K562 (cell line): ENCODE results near the gene OR4E2. TPM values are rescaled to one million over a fixed set of nuclear protein-coding genes. Genes with fewer than 3 reads are reported as not detected.

Source experiments
- ATAC-seq: fragments of 200-7000 bp; cut with Tn5 transposase; 3 replicates; pipeline ENCODE4 v1.9.1; 2020; ENCODE audit warnings: moderate library complexity
- BruUV-seq: library from RNA; stranded (reverse); fragments of 400-500 nt; replicated peaks from 2 replicates; lab custom pipeline; 2021; lab: Mats Ljungman, UMichigan
- CTCF ChIA-PET: fragments of 300-600 bp; formaldehyde crosslinking; extraction: SDS; loops from one replicate; lab custom pipeline; 2021; ENCODE audit warnings: low intra/inter-chr PET ratio; lab: Yijun Ruan, JAX
- POLR2A ChIA-PET: fragments of 300-600, 350-650 bp; sonication (Branson Sonifier 250); formaldehyde crosslinking; extraction: SDS; loops from one replicate; lab custom pipeline; 2021; ENCODE audit warnings: antibody characterized with exemption, inconsistent platforms; lab: Yijun Ruan, JAX
- DNase-seq, 4 experiments: peaks; one replicate each; pipeline versions ENCODE4 v3.0.0 to v3.0.0-alpha.2; 2011 to 2018; ENCODE audit warnings: low spot score in 3 of 4, mixed read lengths in 3 of 4; ENCODE audit errors: extremely low read depth in 1 of 4
- FAIRE-seq: peaks from 2 replicates; lab custom pipeline; 2011; peaks lifted over from hg19 to GRCh38; lab: Jason Lieb, UNC
- H2AFZ ChIP-seq: 2 replicates; pipeline ENCODE4 v1.6.0; 2011; ENCODE audit warnings: low read depth, low read length, control low read depth, inconsistent platforms
- H3K27ac ChIP-seq: fragments of 200-600 bp; 3 replicates; pipeline ENCODE4 v1.8.0; 2011; ENCODE audit warnings: low read depth, mild to moderate bottlenecking, control low read depth, inconsistent platforms, low read length, moderate library complexity, mixed read lengths; ENCODE audit errors: extremely low read depth
- H3K27me3 ChIP-seq, 2 experiments: fragments of 300-600 bp in 1 of 2; 2 replicates in 1 of 2; 3 replicates in 1 of 2; pipeline versions ENCODE4 v1.6.0 to v1.8.0; 2011; ENCODE audit warnings: inconsistent platforms in 2 of 2, low read length in 2 of 2, mild to moderate bottlenecking in 1 of 2, mixed read lengths in 1 of 2, moderate library complexity in 1 of 2; ENCODE audit not compliant: control insufficient read depth in 2 of 2, insufficient read depth in 2 of 2
- H3K36me3 ChIP-seq: fragments of 300-600 bp; 3 replicates; pipeline ENCODE4 v1.8.0; 2011; ENCODE audit warnings: mild to moderate bottlenecking, low read length, inconsistent platforms; ENCODE audit not compliant: control insufficient read depth, insufficient read depth
- H3K4me1 ChIP-seq, 2 experiments: fragments of 200-600 bp in 1 of 2; replicated peaks in 1 of 2; 2 replicates in 1 of 2; 3 replicates in 1 of 2; pipeline versions ENCODE4 v1.5.1 to v1.8.0; 2011; ENCODE audit warnings: inconsistent platforms in 2 of 2, low read length in 2 of 2, mild to moderate bottlenecking in 1 of 2, mixed read lengths in 1 of 2, moderate library complexity in 1 of 2; ENCODE audit not compliant: control insufficient read depth in 2 of 2, insufficient read depth in 2 of 2
- H3K4me2 ChIP-seq: 2 replicates; pipeline ENCODE4 v1.6.1; 2011; ENCODE audit warnings: low read length, control low read depth, inconsistent platforms, mixed read lengths; ENCODE audit not compliant: insufficient read depth
- H3K4me3 ChIP-seq: fragments of 200-600 bp; sonication (generic), shearing (Covaris generic); 2 replicates; pipeline ENCODE4 v1.5.1; 2016; ENCODE audit warnings: control low read depth, inconsistent platforms
- H3K79me2 ChIP-seq: fragments of 200-600 bp; 3 replicates; pipeline ENCODE4 v1.8.0; 2011; ENCODE audit warnings: low read length, inconsistent platforms; ENCODE audit not compliant: control insufficient read depth, insufficient read depth
- H3K9ac ChIP-seq, 2 experiments: 2 replicates each; pipeline versions ENCODE4 v1.6.0 to v1.6.1; 2011; ENCODE audit warnings: low read depth in 2 of 2, low read length in 2 of 2, control low read depth in 1 of 2, inconsistent platforms in 1 of 2, mild to moderate bottlenecking in 1 of 2, mixed read lengths in 1 of 2; ENCODE audit not compliant: insufficient read depth in 1 of 2
- H3K9me1 ChIP-seq: one replicate; pipeline ENCODE4 v1.6.0; 2011; ENCODE audit warnings: inconsistent platforms, mild to moderate bottlenecking, low read length, moderate library complexity; ENCODE audit not compliant: control insufficient read depth, insufficient read depth
- H3K9me3 ChIP-seq: replicated peaks from 2 replicates; pipeline ENCODE4 v1.5.1; 2011; ENCODE audit warnings: low read depth, low read length, inconsistent platforms; ENCODE audit not compliant: control insufficient read depth, insufficient read depth
- H4K20me1 ChIP-seq: replicated peaks from 2 replicates; pipeline ENCODE4 v1.6.1; 2011; ENCODE audit warnings: low read length, inconsistent platforms, mixed read lengths; ENCODE audit not compliant: control insufficient read depth, insufficient read depth
- BACH1 ChIP-seq: fragments of 200-800 bp; sonication (Bioruptor generic); IDR thresholded peaks from 2 replicates; pipeline ENCODE4 v1.6.1; 2016; ENCODE audit warnings: missing genetic modification characterization, missing compliant biosample characterization
- BRD4 ChIP-seq: fragments of 200-600 bp; sonication (generic); IDR thresholded peaks from 2 replicates; pipeline ENCODE4 v1.6.1; 2017; ENCODE audit warnings: inconsistent platforms
- DDX20 ChIP-seq: fragments of 450-650 bp; IDR thresholded peaks from 2 replicates; pipeline ENCODE4 v1.6.1; 2016; ENCODE audit warnings: missing genetic modification characterization, low read depth, mild to moderate bottlenecking, missing compliant biosample characterization, moderate library complexity
- GATAD2B ChIP-seq: fragments of 450-650 bp; IDR thresholded peaks from 2 replicates; pipeline ENCODE4 v1.6.1; 2017; ENCODE audit warnings: mild to moderate bottlenecking, borderline replicate concordance
- GTF3C2 ChIP-seq: IDR thresholded peaks from 3 replicates; pipeline ENCODE4 v1.6.1; 2011; ENCODE audit warnings: borderline replicate concordance, mild to moderate bottlenecking, moderate library complexity; ENCODE audit not compliant: insufficient read length; ENCODE audit errors: extremely low read depth
- HMBOX1 ChIP-seq: sonication (generic); IDR thresholded peaks from 2 replicates; pipeline ENCODE4 v1.6.1; 2016
- HNRNPH1 ChIP-seq: fragments of 200-400 bp; formaldehyde crosslinking; optimal IDR thresholded peaks from 2 replicates; pipeline ENCODE3; 2017; ENCODE audit warnings: low read depth, mild to moderate bottlenecking, low read length, moderate library complexity
- KAT8 ChIP-seq: fragments of 450-650 bp; IDR thresholded peaks from 2 replicates; pipeline ENCODE4 v1.6.1; 2016; ENCODE audit warnings: low read depth, mild to moderate bottlenecking
- MAX ChIP-seq: sonication (generic); formaldehyde crosslinking; IDR thresholded peaks from 2 replicates; pipeline ENCODE4 v1.9.0; 2022; ENCODE audit warnings: mild to moderate bottlenecking, missing genetic modification reagents
- ZNF76 ChIP-seq: fragments of 250-450 bp; sonication (Bioruptor Pico); IDR thresholded peaks from 2 replicates; pipeline ENCODE4 v1.4.0; 2020; ENCODE audit warnings: mild to moderate bottlenecking, moderate library complexity, borderline replicate concordance
- WGBS: fragments of 100-300 bp; shearing (Covaris generic); methylation state at CpG from one replicate; pipeline ENCODE4 v1.1.6; 2016; ENCODE audit warnings: low coverage, mixed read lengths; ENCODE audit not compliant: insufficient coverage; ENCODE audit errors: missing lambda C conversion rate; 5-methylcytosine and 5-hydroxymethylcytosine counted together
- in situ Hi-C: fragments of 300-500 bp; cut with MboI; formaldehyde crosslinking; loops from 4 replicates; pipeline ENCODE4 v1.15.0; 2018; ENCODE audit warnings: inconsistent platforms, mixed read lengths
- intact Hi-C: fragments of 100-400 bp; cut with micrococcal nuclease; formaldehyde crosslinking; loops from 2 replicates; pipeline ENCODE4 v1.14.2; 2022
- polyA plus RNA-seq, 8 experiments: library from polyadenylated mRNA; depleted of rRNA in 4 of 8; stranded (reverse) in 5 of 8; unstranded in 3 of 8; fragments of >200 nt; fragmentation: Nextera tagmentation in 2 of 8; fragmentation: Illumina TruSeq in 1 of 8; extraction: Ambion mirVana in 2 of 8; extraction: Trizol in 1 of 8; gene quantifications; 2 replicates each; pipeline versions ENCODE4 v1.2.1 to v1.2.3, GENCODE V29; 2011 to 2014; ENCODE audit warnings: inconsistent platforms in 1 of 8, missing spikeins in 1 of 8
- total RNA-seq, 7 experiments: library from RNA; depleted of rRNA in 6 of 7; stranded (reverse); fragments of >200 nt in 6 of 7; fragmentation: Illumina TruSeq in 2 of 7; extraction: Trizol in 2 of 7; gene quantifications; 2 replicates each; pipeline versions ENCODE4 v1.2.1 to v1.2.3, GENCODE V29; 2011 to 2021; ENCODE audit warnings: low replicate concordance in 1 of 7

OR4E2 gene
- total and polyA plus RNA-seq, 9 of the 15 experiments (the other 6 are each of a cell fraction or from before 2014, with no cell fraction given): not detected

GRCh38 chr14:21680072-21680471, 26.4 kb downstream of the OR4E2 start:
- DNase-seq: no peak
- no peaks in the 10 kb centered on the region for H4K20me1 ChIP-seq
- no TSS peak for BruUV-seq
- no peak overlapping the region for H3K9ac ChIP-seq
- intact Hi-C loops (no loop called here), in situ Hi-C loops (no loop called here)
- ChIA-PET CTCF (no interaction called here), POLR2A (no interaction called here)
- no peak overlapping the region for H3K4me2 ChIP-seq
- no peaks in the 10 kb centered on the region for H3K4me1 ChIP-seq
- no peak overlapping the region for H3K27ac ChIP-seq
- no peaks in the 10 kb centered on the region for H3K9me3 ChIP-seq
- no peak overlapping the region for H3K4me3 ChIP-seq
- no peak for FAIRE-seq
- H3K79me2 ChIP-seq: no peaks in the 10 kb centered on the region
- WGBS: 0% methylated on average over 2 of the region's 2 CpGs
- H2AFZ ChIP-seq: no peak overlapping the region
- no peaks in the 10 kb centered on the region for H3K36me3 ChIP-seq
- H3K27me3 ChIP-seq: no peaks in the 10 kb centered on the region
- no peak for ATAC-seq
- TF ChIP-seq GATAD2B: no peak
- TF ChIP-seq HMBOX1: no peak
- no peak for TF ChIP-seq DDX20 (tag)
- TF ChIP-seq BACH1: no peak
- H3K9me1 ChIP-seq: no peaks in the 10 kb centered on the region

GRCh38 chr14:21686468-21686867, 32.8 kb downstream of the OR4E2 start:
- H3K4me1 ChIP-seq: no peaks in the 10 kb centered on the region
- no peaks in the 10 kb centered on the region for H3K79me2 ChIP-seq
- in situ Hi-C loops (no loop called here), intact Hi-C loops (no loop called here)
- no peaks in the 10 kb centered on the region for H3K27me3 ChIP-seq
- no peak for FAIRE-seq
- H3K27ac ChIP-seq: no peak overlapping the region
- H2AFZ ChIP-seq: no peak overlapping the region
- no peak overlapping the region for H3K4me2 ChIP-seq
- ChIA-PET CTCF (no interaction called here), POLR2A (no interaction called here)
- 0% methylated on average over 2 of the region's 2 CpGs for WGBS
- no peaks in the 10 kb centered on the region for H3K9me3 ChIP-seq
- H3K36me3 ChIP-seq: no peaks in the 10 kb centered on the region
- H3K4me3 ChIP-seq: no peak overlapping the region
- H3K9ac ChIP-seq: no peak overlapping the region
- DNase-seq: no peak
- no peaks in the 10 kb centered on the region for H4K20me1 ChIP-seq
- no peak for ATAC-seq
- H3K9me1 ChIP-seq: no peaks in the 10 kb centered on the region
- no TSS peak for BruUV-seq
- TF ChIP-seq GTF3C2 (no peak), KAT8 (no peak), ZNF76 (CRISPR knock-in tag) (no peak), HNRNPH1 (no peak), MAX (no peak), BRD4 (no peak)
